HG02571 (cell line): ENCODE measurements around the gene ARHGAP19.

Experiments
- ATAC-seq: cut with Tn5 transposase; IDR thresholded peaks from one replicate; pipeline ENCODE4 v1.9.1; 2021; ENCODE audit warnings: mild to moderate bottlenecking, moderate library complexity; ENCODE audit not compliant: unreplicated experiment

ARHGAP19 gene

GRCh38 chr10:97292097-97292861 is at the start of gene ARHGAP19:
Gene ARHGAP19, minus strand, starts transcription at chr10:97292637. Its CDS starts 10 bp downstream, at chr10:97292627.
- ATAC-seq = peak; percentile 96

GRCh38 chr10:97341416-97341815 is 49.0 kb upstream of the ARHGAP19 start:
- ATAC-seq = no peak

- ATAC-seq = no peak
These were observed 45.6 kb upstream of the ARHGAP19 start for GRCh38 chr10:97338041-97338440.

GRCh38 chr10:97336942-97337831 is 44.8 kb upstream of the ARHGAP19 start:
- no peak for ATAC-seq

GRCh38 chr10:97336446-97336845 is 44.0 kb upstream of the ARHGAP19 start:
- ATAC-seq = no peak

GRCh38 chr10:97336006-97336405 is 43.6 kb upstream of the ARHGAP19 start:
- ATAC-seq = no peak

GRCh38 chr10:97335188-97335619 is 42.8 kb upstream of the ARHGAP19 start:
- no peak for ATAC-seq

GRCh38 chr10:97334370-97335175 is 42.1 kb upstream of the ARHGAP19 start, which contains the start of gene FRAT2:
Gene FRAT2, minus strand, starts transcription at chr10:97334729. Its CDS starts 157 bp downstream, at chr10:97334572.
- ATAC-seq = peak; percentile 82

GRCh38 chr10:97333601-97334369 is 41.3 kb upstream of the ARHGAP19 start:
- peak; percentile 16 for ATAC-seq

GRCh38 chr10:97333351-97333600 is 40.8 kb upstream of the ARHGAP19 start:
- ATAC-seq = no peak

GRCh38 chr10:97332591-97333350 is 40.3 kb upstream of the ARHGAP19 start:
- no peak for ATAC-seq

- no peak for ATAC-seq
These were observed 38.8 kb upstream of the ARHGAP19 start for GRCh38 chr10:97331153-97331703.

- no peak for ATAC-seq
These were observed 37.3 kb upstream of the ARHGAP19 start for GRCh38 chr10:97329766-97330165.

GRCh38 chr10:97328646-97329453 is 36.4 kb upstream of the ARHGAP19 start:
- no peak for ATAC-seq

- no peak for ATAC-seq
These were observed 35.2 kb upstream of the ARHGAP19 start for GRCh38 chr10:97327348-97328294.

GRCh38 chr10:97325754-97326153 is 33.3 kb upstream of the ARHGAP19 start:
- ATAC-seq = no peak

GRCh38 chr10:97323501-97323900 is 31.1 kb upstream of the ARHGAP19 start:
- no peak for ATAC-seq
